GM12874 (cell line): ENCODE measurements around the gene GKN2.

Source experiments
- CTCF ChIP-seq: IDR thresholded peaks from 2 replicates; pipeline ENCODE4 v1.5.1; 2011; ENCODE audit warnings: low read depth, mild to moderate bottlenecking, control low read depth, low read length, moderate library complexity; ENCODE audit not compliant: insufficient read depth

GKN2 gene

DNA sequence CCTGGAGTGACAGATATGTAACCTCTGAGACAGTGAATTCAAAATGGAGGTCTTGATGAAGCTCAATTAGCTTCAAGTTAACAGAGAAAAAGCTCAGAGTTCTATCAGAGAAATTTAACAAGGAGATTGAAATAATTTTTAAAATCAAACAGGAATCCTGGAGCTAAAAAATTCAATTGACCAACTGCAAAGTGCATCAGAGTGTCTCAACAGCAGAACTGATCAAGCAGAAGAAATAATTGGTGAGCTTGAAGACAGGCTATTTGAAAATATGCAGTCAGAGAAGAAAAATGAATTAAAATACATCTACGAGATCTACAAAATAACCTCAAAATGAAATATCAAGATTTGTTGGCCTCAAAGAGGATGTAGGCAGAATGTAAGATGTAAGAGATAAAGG is 51.1 kb downstream of the GKN2 start:
- TF ChIP-seq CTCF: no peak

GRCh38 chr2:68901199-68901514 is 51.5 kb downstream of the GKN2 start:
- no peak for TF ChIP-seq CTCF

GRCh38 chr2:68900496-68901198 is 52.0 kb downstream of the GKN2 start:
- no peak for TF ChIP-seq CTCF
